Left ventricle myocardium inferior (tissue), 1 donor: ENCODE measurements around the gene C11orf71. TPM values are rescaled to one million over a fixed set of nuclear protein-coding genes. Genes with fewer than 3 reads are reported as not detected.

ENCODE experiments used
- DNase-seq: peaks from one replicate; pipeline ENCODE4 v3.0.0-alpha.2; 2020
- H3K27ac ChIP-seq: fragments of 200-600 bp; replicated peaks from 2 replicates; pipeline ENCODE4 v1.8.0; 2021
- H3K27me3 ChIP-seq: fragments of 200-600 bp; 2 replicates; pipeline ENCODE4 v1.8.0; 2021; ENCODE audit warnings: low read depth
- H3K36me3 ChIP-seq: fragments of 200-600 bp; 2 replicates; pipeline ENCODE4 v1.8.0; 2021
- H3K4me1 ChIP-seq: fragments of 200-600 bp; 2 replicates; pipeline ENCODE4 v1.8.0; 2021
- H3K4me3 ChIP-seq: fragments of 200-600 bp; 2 replicates; pipeline ENCODE4 v1.8.0; 2021; ENCODE audit warnings: mild to moderate bottlenecking, moderate library complexity
- H3K9me3 ChIP-seq: fragments of 200-600 bp; replicated peaks from 2 replicates; pipeline ENCODE4 v1.8.0; 2021
- CTCF ChIP-seq: fragments of 200-600 bp; IDR thresholded peaks from 2 replicates; pipeline ENCODE4 v1.8.0; 2021; ENCODE audit warnings: antibody characterized with exemption, mild to moderate bottlenecking, borderline replicate concordance
- intact Hi-C: fragments of 100-400 bp; cut with micrococcal nuclease; formaldehyde crosslinking; loops from one replicate; pipeline ENCODE4 v1.11.0; 2022
- total RNA-seq: library from RNA; stranded (reverse); fragmentation: NEBNext Ultra II Directional; extraction: Animal tissue kit (Norgen Biotek cat#: 25700); gene quantifications from one replicate; pipeline ENCODE4 v1.2.1, GENCODE V29; 2021
- donor health status: DM: no; HTN: yes; CAD: no; lungs with severe emphysema.

Gene C11orf71
- total RNA-seq, 1 donor from 2014 or later: 10.5 TPM

- Histone ChIP-seq H3K27ac (no peak overlapping the region), H3K36me3 (no peaks in the 10 kb centered on the region), H3K9me3 (peaks cover 9% of the 10 kb centered on the region), H3K4me3 (no peak overlapping the region), H3K4me1 (peaks cover 10% of the 10 kb centered on the region), H3K27me3 (no peaks in the 10 kb centered on the region)
- DNase-seq: no peak
- intact Hi-C loops: no loop called here
- TF ChIP-seq CTCF: no peak
Measured at GRCh38 chr11:114379394-114380069, 20.8 kb downstream of the C11orf71 start.

- no peak for DNase-seq
- Histone ChIP-seq H3K27me3 (no peaks in the 10 kb centered on the region), H3K9me3 (peaks cover 6% of the 10 kb centered on the region), H3K36me3 (no peaks in the 10 kb centered on the region), H3K4me1 (peaks cover 10% of the 10 kb centered on the region), H3K27ac (no peak overlapping the region), H3K4me3 (no peak overlapping the region)
- intact Hi-C loops: no loop called here
- TF ChIP-seq CTCF: no peak
Measured at GRCh38 chr11:114377612-114378267, 22.6 kb downstream of the C11orf71 start.

- H3K27me3 ChIP-seq: no peaks in the 10 kb centered on the region
- no peaks in the 10 kb centered on the region for H3K36me3 ChIP-seq
- intact Hi-C loops: no loop called here
- DNase-seq: no peak
- peaks cover 10% of the 10 kb centered on the region for H3K4me1 ChIP-seq
- no peak overlapping the region for H3K27ac ChIP-seq
- no peaks in the 10 kb centered on the region for H3K9me3 ChIP-seq
- H3K4me3 ChIP-seq: no peak overlapping the region
- no peak for TF ChIP-seq CTCF
Measured at GRCh38 chr11:114375052-114375451, 25.3 kb downstream of the C11orf71 start.

GRCh38 chr11:114368918-114369680 lies 31.2 kb downstream of the C11orf71 start:
- H3K27me3 ChIP-seq: peaks cover 14% of the 10 kb centered on the region
- no peak for TF ChIP-seq CTCF
- H3K4me3 ChIP-seq: no peak overlapping the region
- no peak overlapping the region for H3K27ac ChIP-seq
- H3K4me1 ChIP-seq: no peaks in the 10 kb centered on the region
- intact Hi-C loops: no loop called here
- no peaks in the 10 kb centered on the region for H3K9me3 ChIP-seq
- H3K36me3 ChIP-seq: no peaks in the 10 kb centered on the region
- DNase-seq: no peak

- Histone ChIP-seq H3K36me3 (no peaks in the 10 kb centered on the region), H3K4me3 (no peak overlapping the region), H3K27ac (no peak overlapping the region), H3K27me3 (peaks cover 14% of the 10 kb centered on the region), H3K4me1 (no peaks in the 10 kb centered on the region), H3K9me3 (no peaks in the 10 kb centered on the region)
- no peak for TF ChIP-seq CTCF
- intact Hi-C loops: no loop called here
- DNase-seq: no peak
Measured at GRCh38 chr11:114367244-114367957, 32.9 kb downstream of the C11orf71 start.
